OCI-M2 (cell line): ENCODE measurements around the gene NDST1.

Experiments
- DNase-seq: peaks from one replicate; lab custom pipeline; 2025; ENCODE audit not compliant: unreplicated experiment; lab: John Stamatoyannopoulos, UW

Gene NDST1

DNA sequence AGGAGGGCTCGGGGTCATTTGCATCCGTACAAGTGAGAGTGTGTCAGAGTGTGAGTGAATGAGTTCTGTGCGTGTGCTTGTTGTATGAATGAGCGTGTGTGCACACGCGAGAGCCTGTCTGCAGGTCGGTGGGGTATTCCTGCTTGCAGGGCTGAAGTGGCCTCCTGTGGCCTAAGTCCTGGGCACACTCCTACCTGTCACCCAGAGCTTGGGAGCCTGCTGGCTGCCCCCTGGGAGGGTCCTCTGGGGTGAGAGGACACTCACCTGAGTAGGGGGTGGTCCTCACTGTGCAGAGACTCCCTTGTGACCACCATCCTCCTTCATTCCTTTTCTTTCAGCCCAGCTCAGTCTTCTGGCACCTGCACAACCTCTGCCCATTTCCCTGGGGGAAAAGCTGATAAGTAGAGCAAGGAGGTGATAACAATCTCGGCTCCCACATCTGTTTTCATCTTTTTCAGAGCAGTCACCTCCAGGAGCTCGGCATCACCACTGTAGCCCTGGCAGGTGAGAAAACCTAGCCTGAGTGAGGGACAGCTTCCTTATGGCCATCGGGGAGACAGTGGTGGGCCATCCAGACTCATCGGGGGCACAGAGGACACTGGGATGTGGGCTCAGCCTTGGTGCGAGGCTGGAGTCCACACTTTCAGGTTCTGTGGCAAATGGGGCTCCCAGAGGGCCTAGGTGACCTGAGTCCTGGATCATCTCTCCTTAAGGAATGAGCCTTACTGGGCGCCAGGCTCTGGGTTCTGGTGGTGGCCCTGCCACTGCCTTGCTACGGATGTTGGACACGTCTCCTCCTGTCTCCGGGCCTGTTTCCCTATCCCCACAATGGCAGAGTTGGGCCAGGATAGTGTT is 93.8 kb downstream of the NDST1 start:
- no peak for DNase-seq

DNA sequence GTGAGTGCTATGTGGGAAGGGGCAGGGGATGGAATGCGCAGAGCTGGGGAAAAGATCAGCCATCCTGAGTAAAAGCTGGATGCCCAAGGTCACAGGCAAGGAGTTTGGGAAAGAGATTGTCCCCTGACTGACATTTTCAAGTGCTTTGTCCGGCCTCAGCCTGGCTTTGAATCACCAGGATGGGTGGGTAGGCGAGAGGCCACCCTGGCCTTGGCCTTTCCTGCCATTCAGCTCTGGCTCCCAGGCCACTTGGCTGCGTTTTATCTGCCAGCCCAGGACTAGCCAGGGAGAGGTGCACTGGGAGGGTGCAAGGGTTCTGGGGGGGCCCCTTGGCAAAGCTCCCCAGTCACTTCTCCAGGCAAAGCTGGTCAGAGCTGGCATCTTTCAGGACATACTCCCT is 95.1 kb downstream of the NDST1 start:
- no peak for DNase-seq

DNA sequence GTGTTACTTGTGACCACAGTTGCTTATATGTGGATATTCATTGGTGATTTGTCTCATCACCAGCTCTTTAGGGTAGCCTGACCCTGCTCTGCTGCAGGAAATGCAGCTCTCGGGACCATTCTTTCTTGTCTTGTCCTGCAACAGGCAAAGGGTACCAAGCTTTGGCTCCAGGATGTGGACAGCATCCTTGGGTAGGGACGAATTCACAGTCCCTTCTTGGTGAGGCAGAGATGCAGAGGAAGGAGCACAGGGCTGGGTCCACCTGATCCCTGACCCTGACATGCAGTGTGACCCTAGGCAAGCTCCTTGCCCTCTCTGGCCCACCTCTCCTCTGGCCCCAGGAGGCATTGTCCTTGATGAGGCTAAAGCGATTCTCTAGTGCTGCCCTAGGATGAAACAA is 95.6 kb downstream of the NDST1 start:
- DNase-seq = no peak

DNA sequence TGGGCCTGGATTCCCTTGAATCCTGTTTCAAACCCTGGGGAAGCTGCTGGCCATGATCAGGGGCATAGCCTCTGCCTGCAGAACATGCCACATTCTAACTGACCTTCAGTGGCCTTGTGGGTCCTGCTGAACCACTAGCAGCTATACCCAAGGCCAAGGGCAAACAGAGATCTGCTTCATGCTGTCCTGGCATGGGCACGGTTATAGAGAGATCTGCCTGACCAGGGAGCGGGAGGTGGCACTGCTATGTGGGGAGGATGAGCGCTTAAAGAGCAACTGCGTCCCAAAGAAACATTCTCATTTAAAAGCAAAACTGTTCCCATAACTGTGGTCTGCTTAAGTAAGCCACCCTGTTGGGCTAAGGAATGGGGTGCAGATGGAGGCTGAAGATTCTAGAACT is 96.1 kb downstream of the NDST1 start:
- no peak for DNase-seq

DNA sequence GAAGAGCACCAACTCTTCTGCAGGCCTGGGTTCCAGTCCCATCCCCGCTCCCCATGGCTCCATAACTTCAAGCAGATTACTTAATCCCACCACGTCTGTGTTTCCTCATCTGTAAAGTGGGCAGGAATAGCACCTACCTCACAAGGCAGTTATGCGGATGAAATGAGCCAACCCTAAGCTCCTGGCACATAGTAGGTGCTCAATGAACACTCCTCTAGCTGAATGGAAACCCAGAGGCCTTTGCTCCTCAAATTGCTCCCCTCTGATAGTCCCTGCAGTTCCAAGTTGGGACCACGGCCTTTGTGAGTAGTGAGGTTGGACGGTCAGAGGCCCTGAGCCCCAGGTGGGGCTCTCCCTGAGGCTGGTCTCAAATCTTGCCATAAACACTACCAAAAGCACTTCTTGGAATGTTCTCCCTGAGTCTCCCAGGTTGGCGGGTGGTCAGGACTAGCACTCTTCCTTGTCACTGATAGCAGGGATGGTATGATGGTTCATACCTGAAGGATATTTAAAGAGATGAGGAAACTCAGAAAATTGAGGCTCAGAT is 97.0 kb downstream of the NDST1 start:
- DNase-seq = no peak

DNA sequence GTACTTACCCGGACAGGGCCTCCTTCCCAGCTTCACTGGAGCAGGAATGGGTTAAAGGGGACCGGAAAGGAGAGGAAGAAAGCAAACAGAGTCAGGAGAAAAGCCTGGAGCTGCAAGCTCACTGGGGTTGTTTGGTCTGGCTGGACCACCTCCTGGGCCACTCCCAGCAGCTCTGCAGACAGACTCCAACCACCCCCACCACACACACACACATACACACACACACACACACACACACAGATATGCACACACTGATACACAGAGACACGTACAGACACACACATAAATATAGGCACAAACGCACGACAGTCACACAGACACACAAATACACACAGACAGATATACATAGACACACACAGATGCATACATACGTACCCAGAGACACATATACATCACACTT is 97.6 kb downstream of the NDST1 start:
- DNase-seq = no peak

DNA sequence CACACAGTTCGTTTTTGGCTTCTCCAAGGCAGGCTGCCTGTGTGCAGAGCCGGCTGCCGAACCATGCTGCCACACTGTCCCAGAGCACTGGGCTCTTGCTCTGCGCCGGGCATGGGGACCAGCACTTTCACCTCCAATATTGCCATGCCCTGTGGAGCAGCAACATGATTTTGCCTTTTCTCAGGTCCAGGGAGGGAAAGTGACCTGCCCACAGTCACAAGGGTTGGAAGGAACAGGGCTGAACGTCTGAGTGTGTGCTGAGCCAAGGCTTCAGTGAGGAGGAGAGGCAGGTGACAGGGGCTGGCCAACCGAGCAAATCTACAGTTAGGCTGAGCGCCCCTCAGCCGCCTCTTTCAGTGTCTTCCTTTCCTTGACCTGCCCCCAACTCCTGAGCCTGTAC is 98.5 kb downstream of the NDST1 start:
- no peak for DNase-seq

DNA sequence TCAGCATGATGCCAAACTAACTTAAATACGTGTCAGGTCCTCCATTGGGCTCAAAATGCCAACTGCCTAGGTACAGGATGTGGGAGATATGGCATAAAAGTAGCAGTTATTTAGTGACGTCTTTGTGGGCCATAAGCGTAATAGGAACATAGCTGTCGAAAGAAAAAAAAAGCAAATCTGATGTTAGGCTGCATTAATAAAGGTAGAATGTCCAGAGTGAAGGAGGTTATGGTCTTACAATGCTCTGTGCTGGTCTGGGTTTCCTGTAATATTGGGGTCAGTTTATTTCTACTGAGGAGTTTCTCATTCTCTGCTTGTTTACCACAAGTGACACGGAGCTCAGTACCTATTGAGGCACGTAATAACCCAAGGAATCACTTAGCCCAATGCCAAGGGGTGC is 99.2 kb downstream of the NDST1 start:
- DNase-seq = no peak
